Epidermal melanocyte (primary cell): ENCODE results near the gene GNB1.
"Not testable (repeated sequence)": the region's sequence is repeated elsewhere in the genome, so short reads cannot be mapped to it uniquely, and the experiment has no call there.

Source experiments
- DNase-seq: peaks from one replicate; pipeline ENCODE4 v3.0.0; 2011; ENCODE audit warnings: low spot score; ENCODE audit not compliant: insufficient read length

The GNB1 gene

DNA sequence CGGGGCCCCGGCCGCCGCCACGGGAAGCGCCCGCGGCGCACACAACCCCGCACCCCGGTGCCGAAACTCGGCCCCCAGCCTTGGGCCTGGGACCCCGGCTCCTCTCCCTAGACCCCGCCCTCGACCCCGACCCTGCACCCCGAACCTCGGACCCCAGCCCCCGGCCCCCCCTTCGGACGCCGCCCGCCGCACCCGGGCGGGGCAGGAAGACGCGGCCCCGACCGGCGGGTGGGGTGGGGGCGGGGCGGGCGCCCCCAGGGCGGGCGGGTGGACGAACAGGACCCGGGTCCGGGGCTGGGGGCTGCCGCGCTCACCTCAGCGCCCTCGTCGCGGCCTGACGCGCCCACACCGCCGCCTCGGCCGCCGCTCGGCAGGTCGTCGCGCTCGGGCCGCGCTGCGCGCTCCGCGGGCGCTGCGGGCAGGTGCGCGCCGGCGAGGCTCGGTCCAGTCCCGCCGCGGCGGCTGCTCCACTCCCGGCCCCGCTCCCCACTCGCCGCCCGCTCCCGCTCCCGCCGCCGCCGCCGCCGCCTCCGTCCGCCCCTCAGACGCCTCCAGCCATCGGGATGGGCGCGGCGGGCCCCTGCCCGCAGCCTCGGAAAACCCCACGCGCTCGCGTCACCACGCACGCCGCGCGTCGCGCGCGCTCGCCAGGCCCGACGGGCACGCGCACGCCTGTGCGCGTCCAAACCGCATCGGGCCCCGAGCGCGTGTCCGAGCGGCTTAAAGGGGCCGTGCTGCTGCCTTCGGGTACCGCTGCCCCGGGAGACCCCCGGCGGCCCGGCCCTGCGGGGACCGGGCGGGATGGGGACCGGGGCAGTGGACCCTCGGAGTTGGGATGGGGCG lies at the start of gene GNB1:
GNB1 (minus strand) TSS at position 582 of the 843 bp plus-strand sequence. CDS start 65,634 bp downstream, outside the sequence.
- DNase-seq: peak; percentile 98

DNA sequence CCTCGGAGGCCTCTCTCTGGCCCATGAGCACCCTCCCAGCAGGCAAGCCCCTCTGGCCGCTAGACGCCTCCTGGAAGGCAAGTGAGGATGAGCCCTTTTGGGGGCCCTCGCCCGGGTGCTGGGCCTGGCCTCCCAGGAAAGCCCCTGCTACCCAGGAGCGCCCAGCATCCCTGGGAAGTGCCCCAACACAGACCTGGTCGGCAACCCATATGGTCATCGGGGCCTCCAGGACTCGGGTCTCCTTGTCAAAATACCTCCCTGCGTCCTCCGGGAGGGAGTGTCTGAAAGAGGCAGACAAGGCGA lies 49.2 kb upstream of the GNB1 start:
- no peak for DNase-seq

DNA sequence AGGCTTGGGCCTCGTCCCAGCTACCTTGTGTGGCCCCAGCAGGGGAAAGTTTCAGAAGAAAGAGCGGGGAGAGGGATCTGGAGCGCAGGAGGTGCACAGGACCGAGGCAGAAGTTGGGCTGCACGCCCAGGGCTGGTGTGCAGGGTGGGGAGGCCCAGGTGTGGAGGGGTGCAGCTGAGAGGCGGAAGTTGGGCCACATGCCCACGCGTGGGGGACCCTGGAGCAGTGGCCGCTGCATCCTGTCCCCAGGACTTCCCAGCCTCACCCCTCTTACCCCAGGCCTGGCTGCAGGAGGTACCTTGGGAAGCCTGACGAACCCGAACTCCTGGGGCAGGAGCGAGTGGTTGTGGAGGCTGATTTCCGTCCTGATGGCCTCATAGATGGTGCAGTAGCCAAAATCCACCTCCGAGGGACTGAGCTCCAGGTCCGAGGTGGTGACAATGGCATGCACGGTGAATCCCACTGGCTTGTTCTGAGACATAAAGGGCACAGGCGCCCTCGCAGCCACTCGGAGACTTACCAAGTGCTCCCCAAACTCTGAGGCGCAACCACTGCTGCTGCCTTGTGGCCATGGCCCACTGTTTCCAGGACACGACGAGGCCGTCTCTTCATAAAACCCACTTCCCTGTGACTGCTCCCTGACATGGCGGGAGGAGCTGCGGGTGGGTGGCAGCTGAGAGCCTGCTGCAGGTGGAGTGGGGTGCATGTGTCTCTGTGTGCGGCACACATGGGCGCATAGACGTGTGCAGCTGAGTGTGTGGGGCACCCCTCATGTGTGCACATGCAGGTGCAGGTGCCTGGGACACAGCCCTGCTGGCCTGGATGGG lies 48.6 kb upstream of the GNB1 start:
- no peak for DNase-seq

DNA sequence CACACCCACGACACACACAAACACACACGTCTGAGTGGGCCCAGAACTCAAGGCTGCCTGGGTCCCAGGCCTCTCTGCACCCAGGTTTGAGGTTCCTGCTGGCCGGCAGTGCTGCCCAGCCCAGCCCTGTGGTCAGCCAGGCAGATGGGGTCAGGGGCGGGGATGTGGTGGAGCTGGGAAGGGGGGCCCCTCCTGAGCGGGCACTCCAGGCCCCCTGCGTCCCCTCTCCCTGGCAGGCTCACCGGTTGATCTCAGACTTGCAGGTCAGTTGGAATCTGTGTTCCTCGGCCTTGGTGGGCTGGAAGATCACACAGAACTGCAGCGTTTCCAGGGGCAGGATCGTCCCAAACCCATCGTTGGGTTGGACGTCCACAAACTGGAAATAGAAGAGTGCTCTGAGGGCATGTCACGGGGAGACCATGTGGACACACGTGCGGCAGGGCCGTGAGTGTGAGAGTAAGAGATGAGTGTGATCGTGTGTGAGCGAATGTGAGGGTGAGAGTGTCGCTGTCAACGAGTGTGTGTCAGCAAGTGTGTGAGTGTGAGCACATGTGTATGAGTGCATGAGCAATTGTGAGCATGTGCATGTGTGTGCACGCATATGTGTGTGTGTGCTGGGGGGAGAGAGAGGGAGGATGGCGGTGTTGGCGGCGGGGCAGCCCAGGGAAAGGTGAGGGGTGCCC lies 47.9 kb upstream of the GNB1 start:
- DNase-seq: no peak

DNA sequence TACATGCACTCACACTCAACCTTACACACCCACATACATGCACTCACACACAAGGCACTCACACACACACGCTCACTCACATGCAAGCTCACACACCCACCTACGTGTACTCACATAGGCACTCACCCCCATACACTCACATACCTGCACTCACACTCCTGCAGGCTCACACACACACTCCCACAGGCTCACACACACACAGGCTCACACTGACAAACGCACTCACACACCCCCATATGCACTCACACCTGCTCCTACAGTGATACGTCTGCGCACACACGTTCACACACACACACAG lies 47.3 kb upstream of the GNB1 start:
- no peak for DNase-seq

DNA sequence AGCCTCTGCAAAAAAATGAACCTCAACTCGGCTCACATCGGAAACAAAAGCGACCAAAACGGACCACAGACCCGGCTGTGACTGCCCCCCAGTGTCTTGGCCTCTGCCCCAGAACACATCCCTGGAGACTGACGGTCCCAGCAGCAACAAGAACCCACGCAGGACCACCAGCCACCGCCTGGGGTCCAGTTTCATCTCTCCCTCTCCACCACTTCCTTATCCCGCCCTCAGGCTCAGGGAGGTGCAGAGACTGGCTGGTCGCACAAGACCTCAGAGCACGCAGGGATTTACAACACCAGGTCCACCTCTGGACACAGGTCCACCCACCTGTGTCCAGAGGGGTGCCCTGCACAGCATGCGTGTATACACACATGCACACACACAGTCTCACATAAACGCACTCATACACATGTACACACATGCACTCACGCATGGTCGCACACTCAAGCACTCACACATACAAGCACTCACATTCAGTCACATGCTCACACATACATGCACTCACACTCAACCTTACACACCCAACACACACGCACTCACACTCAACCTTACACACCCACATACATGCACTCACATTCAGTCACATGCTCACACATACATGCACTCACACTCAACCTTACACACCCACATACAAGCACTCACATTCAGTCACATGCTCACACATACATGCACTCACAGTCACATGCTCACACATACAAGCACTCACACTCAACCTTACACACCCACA lies 46.8 kb upstream of the GNB1 start:
- DNase-seq: no peak

DNA sequence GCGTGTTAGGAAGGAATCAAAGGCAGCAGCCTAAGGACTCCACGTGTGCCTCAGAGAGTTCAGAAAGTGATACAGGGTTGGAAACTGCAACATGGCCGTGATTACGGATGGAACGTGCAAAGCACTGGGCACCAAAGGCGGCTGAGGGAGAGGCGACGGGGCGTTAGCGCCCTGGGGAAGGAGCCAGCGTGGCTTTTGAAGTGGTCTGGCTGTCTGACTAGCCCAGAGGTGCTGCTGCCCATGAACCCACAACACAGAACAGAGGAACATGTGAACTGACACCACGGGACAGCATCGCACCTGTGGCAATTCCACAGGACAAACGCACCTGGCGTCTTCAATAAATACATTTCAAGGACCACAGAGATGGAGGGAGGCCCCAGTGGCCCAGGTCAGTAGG lies 46.2 kb upstream of the GNB1 start:
- no peak for DNase-seq

DNA sequence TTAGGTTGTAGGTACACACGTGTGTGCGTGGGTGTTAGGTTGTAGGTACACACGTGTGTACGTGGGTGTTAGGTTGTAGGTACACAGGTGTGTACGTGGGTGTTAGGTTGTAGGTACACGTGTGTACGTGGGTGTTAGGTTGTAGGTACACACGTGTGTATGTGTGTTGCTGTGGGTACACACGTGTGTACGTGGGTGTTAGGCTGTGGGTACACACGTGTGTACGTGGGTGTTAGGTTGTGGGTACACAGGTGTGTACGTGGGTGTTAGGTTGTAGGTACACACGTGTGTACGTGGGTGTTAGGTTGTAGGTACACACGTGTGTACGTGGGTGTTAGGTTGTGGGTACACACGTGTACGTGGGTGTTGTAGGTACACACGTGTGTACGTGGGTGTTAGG lies 44.0 kb upstream of the GNB1 start:
- DNase-seq: not testable (repeated sequence)

DNA sequence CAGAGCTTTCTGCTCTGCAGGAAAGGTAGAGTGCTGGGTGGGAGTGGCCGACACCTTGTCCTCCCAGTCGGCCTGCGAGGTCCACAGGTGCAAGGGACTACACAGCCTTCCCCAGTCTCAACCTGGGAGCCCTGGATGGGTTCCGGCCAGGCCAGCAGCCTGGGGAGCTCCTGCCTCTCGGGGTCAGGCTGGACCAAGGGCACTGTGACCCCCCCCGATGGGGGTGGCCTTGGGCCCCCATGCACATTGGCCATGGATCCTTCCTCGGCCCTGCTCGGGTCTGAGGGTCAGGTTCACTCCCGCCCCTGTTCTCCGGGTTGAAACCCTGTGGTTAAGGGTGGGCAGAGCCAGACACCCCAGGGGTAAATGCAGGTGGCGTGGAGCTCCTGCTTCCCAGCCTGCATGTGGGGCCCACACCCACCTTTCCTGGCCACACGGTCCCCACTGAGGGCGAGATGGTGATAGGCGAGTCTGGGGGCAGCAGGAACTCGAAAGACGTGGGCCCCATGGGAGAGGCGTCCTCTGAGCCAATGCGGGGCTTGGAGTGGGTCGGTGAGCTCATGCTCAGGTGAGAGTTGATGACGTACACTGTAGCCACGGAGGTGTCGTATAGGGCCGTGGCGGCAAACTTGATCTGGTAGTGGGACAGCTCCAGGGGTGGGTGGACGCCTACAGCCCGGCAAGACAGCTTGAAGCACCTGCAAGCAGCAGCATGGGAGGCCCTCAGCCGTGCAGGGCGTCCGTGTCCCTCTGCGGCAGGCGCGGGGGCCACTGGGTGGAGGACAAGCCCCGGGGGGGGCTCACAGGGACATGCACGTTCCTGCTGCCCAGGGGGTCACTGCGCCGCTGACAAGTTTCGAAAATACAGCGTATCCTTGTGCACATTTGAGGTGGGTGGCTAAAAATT lies 39.0 kb upstream of the GNB1 start:
- DNase-seq: no peak

DNA sequence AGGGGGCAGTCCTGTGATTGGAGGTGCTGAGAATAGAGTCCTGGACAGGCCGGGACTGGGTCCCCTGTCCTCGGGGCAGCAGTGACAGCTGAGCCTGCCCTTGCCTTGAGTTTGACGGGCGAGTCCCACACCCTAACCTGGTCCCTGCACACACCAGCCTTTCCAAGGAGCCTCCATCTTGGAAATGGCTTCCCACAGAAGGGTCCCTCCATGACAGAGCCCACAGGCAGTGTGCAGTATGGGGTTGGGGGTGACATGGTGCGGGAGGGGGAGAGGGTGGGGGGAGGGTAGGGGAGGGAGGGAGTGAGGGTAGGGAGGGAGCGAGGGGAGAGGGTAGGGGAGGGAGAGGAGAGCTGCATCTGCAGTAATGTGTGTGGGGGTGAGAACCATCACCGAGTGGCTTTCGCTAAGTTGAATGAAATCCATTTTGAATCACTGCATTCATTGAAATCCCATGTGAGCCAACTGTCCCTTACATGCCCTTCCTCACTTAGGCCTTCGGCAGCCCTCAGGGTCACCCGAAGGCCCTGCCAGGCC lies 38.3 kb upstream of the GNB1 start:
- DNase-seq: no peak

DNA sequence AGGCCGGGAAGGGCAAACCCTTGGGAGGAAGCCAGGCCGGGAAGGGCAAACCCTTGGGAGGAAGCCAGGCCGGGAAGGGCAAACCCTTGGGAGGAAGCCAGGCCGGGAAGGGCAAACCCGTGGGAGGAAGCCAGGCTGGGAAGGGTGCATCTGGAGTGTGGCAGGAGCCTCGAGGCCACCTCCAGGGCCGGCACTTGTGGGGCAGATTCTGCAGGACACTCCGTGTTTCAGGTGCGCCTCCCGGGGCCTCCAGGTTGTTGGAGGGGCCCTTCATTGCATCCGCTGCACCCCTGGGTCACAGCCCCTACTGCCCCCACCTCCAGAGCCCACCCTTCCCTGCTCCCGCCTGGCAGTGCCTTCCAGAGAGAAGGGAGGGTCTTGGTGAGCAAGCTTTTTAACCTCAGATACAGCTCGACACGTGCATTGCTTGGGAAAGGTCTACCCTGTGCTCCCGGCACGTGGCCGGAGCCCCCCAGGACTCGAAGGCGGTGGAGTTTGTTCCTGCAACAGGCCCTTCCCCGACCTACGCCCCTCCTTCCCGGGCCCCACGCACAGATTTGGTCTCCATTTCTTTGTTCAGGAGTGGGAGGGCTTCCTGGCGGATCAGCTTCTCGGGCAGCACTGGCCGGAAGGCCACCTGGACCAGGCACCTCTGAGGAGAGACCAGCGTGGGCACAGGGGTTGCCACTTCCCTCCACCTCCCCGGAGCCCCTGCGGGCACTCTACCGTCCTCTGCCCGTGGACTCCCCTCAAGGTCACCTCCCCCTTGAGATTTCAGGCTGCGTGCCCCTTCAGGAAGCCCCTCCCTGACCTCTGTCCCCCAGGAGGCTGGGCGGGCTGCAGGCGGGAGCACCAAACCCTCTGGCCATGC lies 37.6 kb upstream of the GNB1 start:
- DNase-seq: no peak

DNA sequence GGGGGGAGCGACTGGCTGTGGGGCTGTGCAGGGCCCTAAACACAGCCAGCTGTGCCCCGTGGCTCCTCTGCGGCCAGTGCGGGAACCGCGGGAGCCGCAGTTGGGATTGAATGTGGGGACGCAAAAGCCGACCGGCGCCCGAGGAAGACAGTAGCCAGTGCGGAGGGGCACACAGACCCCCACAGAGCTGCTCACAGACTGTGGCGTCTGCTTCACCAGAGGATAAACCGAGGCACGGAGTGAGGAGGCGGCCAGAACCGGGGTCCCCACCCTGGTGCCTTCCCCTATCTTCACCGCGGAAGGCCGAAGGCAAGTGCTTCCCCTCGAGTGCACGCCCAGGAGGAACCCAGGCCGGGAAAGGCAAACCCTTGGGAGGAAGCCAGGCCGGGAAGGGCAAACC lies 36.9 kb upstream of the GNB1 start:
- no peak for DNase-seq

DNA sequence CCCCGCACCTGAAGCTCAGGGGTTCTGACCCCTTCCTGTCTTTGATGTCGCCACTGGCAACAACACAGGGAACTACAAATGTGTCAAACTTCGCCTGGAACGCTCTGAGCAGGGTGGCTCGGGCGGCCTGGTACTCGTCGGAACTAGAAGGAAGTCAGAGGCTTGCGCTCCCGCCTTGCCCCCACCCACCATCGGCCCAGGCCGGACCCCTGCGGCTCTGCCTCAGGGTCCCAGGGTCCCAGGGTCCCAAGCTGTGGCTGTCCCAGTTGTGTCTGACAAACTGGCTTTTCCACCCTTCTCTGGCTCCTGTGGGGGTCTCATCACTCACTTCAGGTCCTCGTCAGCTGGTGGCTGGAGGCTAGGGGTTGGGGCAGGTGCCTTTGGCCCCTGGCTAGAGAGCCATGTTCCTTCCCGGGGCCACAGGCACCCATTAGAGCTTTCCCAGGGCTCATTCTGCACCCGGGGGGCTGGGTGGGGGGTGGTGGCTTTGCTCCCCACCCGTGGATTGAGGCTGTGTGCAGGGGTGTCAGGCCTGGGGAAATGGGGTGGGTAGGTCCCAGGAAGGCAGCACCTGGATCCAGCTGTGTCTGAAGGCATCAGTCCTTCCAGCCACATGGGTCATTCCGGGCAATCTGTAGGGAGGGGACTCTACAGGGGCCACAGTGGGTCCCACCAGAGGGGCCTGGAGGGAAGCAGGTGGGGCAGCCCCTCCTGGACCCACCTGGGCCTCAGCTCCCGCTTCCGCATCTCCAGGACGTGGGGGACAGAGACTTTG lies 36.2 kb upstream of the GNB1 start:
- DNase-seq: no peak

DNA sequence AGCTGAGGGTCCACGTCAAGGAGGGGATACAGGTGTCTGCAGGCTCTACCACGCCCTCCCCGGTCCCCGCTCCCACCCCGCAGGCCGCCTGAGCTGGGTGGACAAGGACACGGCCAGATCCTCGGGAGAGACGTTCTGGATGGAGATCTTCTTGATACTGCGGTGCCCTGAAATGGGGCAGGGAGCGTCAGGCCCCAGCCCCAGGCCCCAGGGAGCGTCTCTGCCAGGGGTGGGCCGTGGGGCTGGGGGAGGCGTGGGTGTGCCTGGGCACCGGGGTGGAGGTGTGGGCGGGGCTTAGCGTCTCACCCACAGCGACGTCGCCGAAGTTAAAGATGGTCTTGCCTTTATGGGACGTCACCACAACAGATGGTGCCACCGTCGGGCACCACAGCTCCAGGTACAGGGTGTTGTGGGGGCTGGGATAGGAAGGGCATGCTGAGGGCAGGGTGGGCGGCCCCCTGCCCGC lies 35.5 kb upstream of the GNB1 start:
- DNase-seq: no peak

DNA sequence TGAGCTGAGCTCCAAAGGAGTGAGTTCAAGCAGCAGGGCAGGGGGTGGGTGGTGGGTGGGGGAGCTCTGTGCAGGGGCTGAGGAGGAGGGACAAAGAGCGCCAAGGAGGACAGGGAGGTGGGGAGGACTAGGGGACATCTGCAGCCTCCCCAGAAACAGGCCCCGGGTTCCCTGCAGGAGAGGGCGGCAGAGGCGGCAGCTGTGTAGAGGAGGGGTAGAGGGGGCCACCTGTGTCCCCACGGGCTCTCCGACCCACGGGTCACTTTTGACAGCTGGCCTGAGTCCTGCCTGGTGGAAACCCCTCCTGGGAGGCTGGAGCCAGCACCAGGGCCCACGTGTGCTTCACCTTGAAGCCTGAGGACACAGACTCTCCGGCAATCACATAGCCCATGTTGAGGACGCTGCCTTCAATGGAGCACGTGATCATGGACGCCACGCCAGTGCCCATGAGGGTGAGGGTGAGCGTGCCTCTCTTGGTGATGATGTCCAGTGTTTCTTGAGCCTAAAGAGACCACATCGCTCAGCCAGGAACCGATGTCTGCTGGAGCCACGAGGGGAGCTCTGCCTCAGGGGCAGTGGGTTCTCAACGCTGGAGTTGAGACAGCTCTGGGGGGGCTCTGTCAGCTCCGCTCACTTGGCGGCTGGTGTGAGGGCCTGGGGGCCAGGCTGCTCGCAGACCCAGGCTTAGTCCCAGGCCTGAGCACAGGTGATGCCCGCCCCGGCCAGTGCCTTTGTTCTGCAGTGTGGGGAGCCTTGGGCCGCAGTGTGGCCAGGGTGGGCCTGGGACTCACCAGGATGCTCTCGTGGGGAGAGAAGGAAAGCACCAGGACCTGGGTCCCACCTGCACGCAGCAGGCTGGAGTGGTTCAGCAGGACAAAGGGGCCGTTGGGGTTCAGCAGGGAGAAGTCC lies 34.8 kb upstream of the GNB1 start:
- DNase-seq: no peak

DNA sequence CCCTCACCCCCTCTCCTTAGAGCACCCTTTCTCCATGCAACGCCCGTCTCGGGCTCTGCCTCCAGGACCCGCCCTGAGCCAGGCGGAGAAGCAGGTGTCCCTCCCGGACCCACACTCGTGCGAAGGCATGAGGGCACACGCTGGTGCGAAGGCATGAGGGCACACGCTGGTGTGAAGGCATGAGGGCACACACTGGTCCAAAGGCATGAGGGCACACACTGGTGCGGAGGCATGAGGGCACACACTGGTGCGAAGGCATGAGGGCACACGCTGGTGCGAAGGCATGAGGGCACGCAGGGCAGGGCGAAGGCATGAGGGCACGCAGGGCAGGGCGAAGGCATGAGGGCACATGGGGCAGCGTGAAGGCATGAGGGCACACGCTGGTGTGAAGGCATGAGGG lies 34.0 kb upstream of the GNB1 start:
- DNase-seq: no peak

DNA sequence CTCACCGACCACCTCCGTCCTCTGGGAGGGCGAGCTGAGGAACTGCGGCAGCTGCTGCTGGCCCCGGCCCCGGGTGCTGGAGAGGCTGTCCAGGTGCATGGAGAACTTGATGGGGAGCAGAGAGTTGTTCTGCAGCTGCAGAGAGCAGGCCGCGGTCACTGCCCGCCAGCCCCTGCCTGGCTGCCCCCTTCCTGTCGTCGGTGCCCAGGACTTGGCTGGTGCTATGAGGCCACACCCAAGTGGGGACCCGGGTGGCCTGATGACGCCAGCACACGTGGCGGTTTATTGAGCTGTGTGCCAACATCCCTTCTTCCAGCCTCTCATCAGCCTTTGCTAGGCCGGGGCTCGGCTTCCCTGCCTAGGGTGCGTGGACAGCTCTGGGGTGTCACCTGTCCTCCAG lies 33.5 kb upstream of the GNB1 start:
- no peak for DNase-seq
